Ureter (tissue), 1 donor: Measurements from ENCODE around the gene SKOR2. TPM values are rescaled to one million over a fixed set of nuclear protein-coding genes. Genes with fewer than 3 reads are reported as not detected.
A peak's percentile ranks its signal among the peaks of the same experiment; 100 is the strongest.
"Not testable (repeated sequence)": the region's sequence is repeated elsewhere in the genome, so short reads cannot be mapped to it uniquely, and the experiment has no call there.

ENCODE experiments used
- DNase-seq: peaks from one replicate; pipeline ENCODE4 v3.0.0-alpha.2; 2020; ENCODE audit warnings: low spot score
- total RNA-seq: library from RNA; stranded (reverse); gene quantifications from one replicate; pipeline ENCODE4 v1.2.4, GENCODE V29; 2023
- donor health status: DM: yes; HTN: yes; CAD: no.

SKOR2 gene
- total RNA-seq, 1 donor from 2014 or later = not detected

GRCh38 chr18:47191961-47192360 is 59.5 kb downstream of the SKOR2 start:
- no peak for DNase-seq

GRCh38 chr18:47187721-47188120 is 63.7 kb downstream of the SKOR2 start:
- no peak for DNase-seq

- DNase-seq = no peak
Measured at GRCh38 chr18:47184419-47185050, 66.9 kb downstream of the SKOR2 start.

- not testable (repeated sequence) for DNase-seq
Measured at GRCh38 chr18:47182156-47182555, 69.3 kb downstream of the SKOR2 start.

GRCh38 chr18:47180765-47181164 is 70.7 kb downstream of the SKOR2 start:
- no peak for DNase-seq

- DNase-seq = no peak
Measured at GRCh38 chr18:47179520-47179919, 71.9 kb downstream of the SKOR2 start.

GRCh38 chr18:47175898-47176575 is 75.4 kb downstream of the SKOR2 start, which contains the start of gene IER3IP1:
Gene IER3IP1, minus strand, starts transcription at chr18:47176364. Its CDS starts 87 bp downstream, at chr18:47176277.
- DNase-seq = peak; percentile 95

- no peak for DNase-seq
Measured at GRCh38 chr18:47175283-47175897, 76.1 kb downstream of the SKOR2 start.

GRCh38 chr18:47174545-47175116 is 76.8 kb downstream of the SKOR2 start:
- DNase-seq = no peak

GRCh38 chr18:47172476-47172875 is 79.0 kb downstream of the SKOR2 start:
- no peak for DNase-seq

- no peak for DNase-seq
Measured at GRCh38 chr18:47168913-47169312, 82.5 kb downstream of the SKOR2 start.

- DNase-seq = no peak
Measured at GRCh38 chr18:47168509-47168908, 83.0 kb downstream of the SKOR2 start.

- DNase-seq = no peak
Measured at GRCh38 chr18:47166294-47166693, 85.2 kb downstream of the SKOR2 start.

- no peak for DNase-seq
Measured at GRCh38 chr18:47163241-47163640, 88.2 kb downstream of the SKOR2 start.

GRCh38 chr18:47160256-47160655 is 91.2 kb downstream of the SKOR2 start:
- DNase-seq = no peak

- not testable (repeated sequence) for DNase-seq
Measured at GRCh38 chr18:47158404-47158803, 93.1 kb downstream of the SKOR2 start.

Other genes with a start within 250 kb of the SKOR2 start
- gene ELOA2, start 216.0 kb downstream of the SKOR2 start, total RNA-seq = not detected
- gene HDHD2, start 101.2 kb downstream of the SKOR2 start, total RNA-seq = 46.9 TPM
- gene IER3IP1, start 75.3 kb downstream of the SKOR2 start, total RNA-seq = 13.5 TPM